HepG2 (cell line): ENCODE data around the gene AP1S3. TPM values are rescaled to one million over a fixed set of nuclear protein-coding genes. Genes with fewer than 3 reads are reported as not detected.

Experiments used
- ATAC-seq: fragments of 200-7000 bp; cut with Tn5 transposase; 3 replicates; pipeline ENCODE4 v1.9.1; 2020; ENCODE audit warnings: mild to moderate bottlenecking, moderate library complexity
- BruUV-seq: library from RNA; stranded (reverse); fragments of 400-500 nt; replicated peaks from 2 replicates; lab custom pipeline; 2021; lab: Mats Ljungman, UMichigan
- CTCF ChIA-PET: fragments of 300-600 bp; formaldehyde crosslinking; extraction: SDS; loops from one replicate; lab custom pipeline; 2021; ENCODE audit warnings: low total read pairs, inconsistent platforms, low intra/inter-chr PET ratio; lab: Yijun Ruan, JAX
- POLR2A ChIA-PET: fragments of 350-600 bp; sonication (Branson Sonifier 250); formaldehyde crosslinking; loops from one replicate; lab custom pipeline; 2020; ENCODE audit warnings: antibody characterized with exemption, inconsistent platforms; lab: Yijun Ruan, JAX
- DNase-seq: peaks from one replicate; pipeline ENCODE4 v3.0.0-alpha.2; 2015; ENCODE audit warnings: low spot score
- FAIRE-seq: peaks from 3 replicates; lab custom pipeline; 2011; peaks lifted over from hg19 to GRCh38; lab: Jason Lieb, UNC
- H2AFZ ChIP-seq: one replicate; pipeline ENCODE4 v1.6.1; 2011; ENCODE audit warnings: low read length, inconsistent platforms
- H3K27ac ChIP-seq: fragments of 300-600 bp; 3 replicates; pipeline ENCODE4 v1.8.0; 2011; ENCODE audit warnings: mixed run types, mild to moderate bottlenecking, mixed read lengths, low read length, inconsistent platforms; ENCODE audit not compliant: insufficient read depth; ENCODE audit errors: extremely low read length
- H3K27me3 ChIP-seq, 2 experiments: fragments of 200-600 bp in 1 of 2; 2 replicates in 1 of 2; 3 replicates in 1 of 2; pipeline versions ENCODE4 v1.6.0 to v1.8.0; 2011; ENCODE audit warnings: low read length in 2 of 2, mild to moderate bottlenecking in 2 of 2, moderate library complexity in 2 of 2, inconsistent platforms in 1 of 2; ENCODE audit not compliant: insufficient read depth in 2 of 2, control insufficient read depth in 1 of 2
- H3K36me3 ChIP-seq, 2 experiments: fragments of 200-600 bp in 1 of 2; replicated peaks in 1 of 2; 2 replicates in 1 of 2; 3 replicates in 1 of 2; pipeline versions ENCODE4 v1.5.1 to v1.8.0; 2011; ENCODE audit warnings: low read length in 2 of 2, inconsistent platforms in 1 of 2; ENCODE audit not compliant: insufficient read depth in 2 of 2, control insufficient read depth in 1 of 2
- H3K4me1 ChIP-seq: 2 replicates; pipeline ENCODE4 v1.5.1; 2012; ENCODE audit warnings: low read length, inconsistent platforms; ENCODE audit not compliant: insufficient read depth
- H3K4me2 ChIP-seq: 2 replicates; pipeline ENCODE4 v1.6.0; 2011; ENCODE audit warnings: low read depth, low read length, inconsistent platforms
- H3K4me3 ChIP-seq, 3 experiments: fragments of 200-600 bp in 1 of 3; sonication (generic), shearing (Covaris generic) in 1 of 3; replicated peaks in 1 of 3; 2 replicates each; pipeline ENCODE4 v1.5.1; 2011 to 2016; ENCODE audit warnings: low read length in 3 of 3, inconsistent platforms in 2 of 3, low read depth in 2 of 3, mild to moderate bottlenecking in 2 of 3, control low read depth in 1 of 3, mixed read lengths in 1 of 3; ENCODE audit not compliant: insufficient read depth in 1 of 3
- H3K79me2 ChIP-seq: one replicate; pipeline ENCODE4 v1.6.1; 2011; ENCODE audit warnings: low read length, inconsistent platforms; ENCODE audit not compliant: insufficient read depth
- H3K9ac ChIP-seq: 2 replicates; pipeline ENCODE4 v1.6.0; 2011; ENCODE audit warnings: mild to moderate bottlenecking, low read depth, low read length, inconsistent platforms; ENCODE audit not compliant: insufficient read depth
- H3K9me3 ChIP-seq: 2 replicates; pipeline ENCODE4 v1.5.1; 2012; ENCODE audit warnings: mild to moderate bottlenecking, low read length
- H4K20me1 ChIP-seq: 2 replicates; pipeline ENCODE4 v1.6.0; 2011; ENCODE audit warnings: inconsistent platforms, mild to moderate bottlenecking, low read length, moderate library complexity; ENCODE audit not compliant: insufficient read depth
- ARID5B ChIP-seq: IDR thresholded peaks from 2 replicates; pipeline ENCODE4 v1.4.0; 2020; ENCODE audit warnings: mild to moderate bottlenecking, missing genetic modification reagents
- CCDC6 ChIP-seq: sonication (generic); formaldehyde crosslinking; IDR thresholded peaks from 2 replicates; pipeline ENCODE4 v1.8.1; 2022; ENCODE audit warnings: mild to moderate bottlenecking, missing genetic modification reagents, moderate library complexity
- CREBL2 ChIP-seq: sonication (generic); formaldehyde crosslinking; IDR thresholded peaks from 2 replicates; pipeline ENCODE4 v1.8.1; 2023; ENCODE audit warnings: missing genetic modification reagents, mild to moderate bottlenecking, borderline replicate concordance
- FOSL2 ChIP-seq: sonication (generic); formaldehyde crosslinking; IDR thresholded peaks from 2 replicates; pipeline ENCODE4 v1.4.0; 2020; ENCODE audit warnings: missing genetic modification reagents
- POLR2G ChIP-seq: fragments of 200-400 bp; formaldehyde crosslinking; IDR thresholded peaks from 2 replicates; pipeline ENCODE4 v1.6.1; 2018; ENCODE audit warnings: mild to moderate bottlenecking, low read depth, low read length, moderate library complexity
- RAD51 ChIP-seq: fragments of 450-650 bp; IDR thresholded peaks from 2 replicates; pipeline ENCODE4 v1.6.1; 2016; ENCODE audit warnings: borderline replicate concordance
- RARA ChIP-seq: IDR thresholded peaks from 2 replicates; pipeline ENCODE4 v1.6.1; 2016; ENCODE audit warnings: missing genetic modification reagents, missing compliant biosample characterization
- ZBTB7B ChIP-seq: sonication (generic); formaldehyde crosslinking; IDR thresholded peaks from 2 replicates; pipeline ENCODE4 v1.4.0; 2020; ENCODE audit warnings: missing genetic modification reagents
- ZFP91 ChIP-seq: sonication (generic); formaldehyde crosslinking; IDR thresholded peaks from 2 replicates; pipeline ENCODE4 v1.9.0; 2022; ENCODE audit warnings: missing genetic modification reagents, mild to moderate bottlenecking, borderline replicate concordance
- ZGPAT ChIP-seq: IDR thresholded peaks from 2 replicates; pipeline ENCODE4 v1.6.1; 2016; ENCODE audit warnings: mild to moderate bottlenecking
- ZNF362 ChIP-seq: sonication (generic); formaldehyde crosslinking; IDR thresholded peaks from 2 replicates; pipeline ENCODE4 v1.4.0; 2020; ENCODE audit warnings: missing genetic modification reagents, mild to moderate bottlenecking, borderline replicate concordance
- ZNF564 ChIP-seq: sonication (generic); formaldehyde crosslinking; IDR thresholded peaks from 2 replicates; pipeline ENCODE4 v1.8.1; 2023; ENCODE audit warnings: mild to moderate bottlenecking, missing genetic modification reagents
- ZNF770 ChIP-seq: sonication (generic); formaldehyde crosslinking; IDR thresholded peaks from 2 replicates; pipeline ENCODE4 v1.5.0; 2020; ENCODE audit warnings: mild to moderate bottlenecking, missing genetic modification reagents
- WGBS: methylation state at CpG from one replicate; pipeline ENCODE4 v1.1.6; 2017; ENCODE audit warnings: low lambda C conversion rate; 5-methylcytosine and 5-hydroxymethylcytosine counted together
- in situ Hi-C: cut with HindIII; loops from 2 replicates; pipeline ENCODE4 v1.10.0; 2017; ENCODE audit warnings: low pct_unique_long_range_greater_than_20kb; ENCODE audit not compliant: extremely low pct_ligation_motif_present
- intact Hi-C: fragments of 100-400 bp; cut with micrococcal nuclease; formaldehyde crosslinking; loops from one replicate; pipeline ENCODE4 v1.10.0; 2022; ENCODE audit not compliant: unreplicated experiment
- polyA plus RNA-seq, 8 experiments: library from polyadenylated mRNA; depleted of rRNA in 3 of 8; stranded (reverse) in 7 of 8; unstranded in 1 of 8; fragments of >200 nt; fragmentation: Illumina TruSeq in 4 of 8; extraction: Trizol in 4 of 8; gene quantifications; 2 replicates each; pipeline versions ENCODE4 v1.2.1 to v1.2.3, GENCODE V29; 2011 to 2016; ENCODE audit warnings: low read depth in 4 of 8, missing spikeins in 1 of 8, mixed read lengths in 1 of 8; ENCODE audit not compliant: insufficient read depth in 1 of 8
- total RNA-seq, 5 experiments: library from RNA; depleted of rRNA; stranded (reverse); fragments of >200 nt; fragmentation: Illumina TruSeq; extraction: Trizol; gene quantifications; 2 replicates each; pipeline ENCODE4 v1.2.3, GENCODE V29; 2016; ENCODE audit warnings: low read depth in 1 of 5

The AP1S3 gene
- total and polyA plus RNA-seq, 2 of the 13 experiments (the other 11 are each of a cell fraction or from before 2014, with no cell fraction given), result 3.0 to 16.3 TPM

GRCh38 chr2:223789423-223789822, 48.0 kb downstream of the AP1S3 start:
- ChIA-PET POLR2A (interaction anchor here (1.1 kb wide), 1 partner anchor 29 kb away, joined by 3 read pairs; no protein-coding TSS in a partner anchor), CTCF (no interaction called here)
- Histone ChIP-seq H3K36me3 (no peaks in the 10 kb centered on the region), H3K9ac (no peak overlapping the region), H3K27ac (no peak overlapping the region), H3K9me3 (no peaks in the 10 kb centered on the region), H3K4me2 (no peak overlapping the region), H4K20me1 (no peaks in the 10 kb centered on the region), H3K27me3 (no peaks in the 10 kb centered on the region), H2AFZ (no peak overlapping the region), H3K4me3 (no peak overlapping the region), H3K79me2 (peaks cover 2% of the 10 kb centered on the region), H3K4me1 (peaks cover 13% of the 10 kb centered on the region)
- no TSS peak for BruUV-seq
- peak; percentile 58 for DNase-seq
- in situ Hi-C loops, result loop anchor here (25.0 kb wide), 1 partner anchor 827 kb away; no protein-coding TSS in a partner anchor
- intact Hi-C loops, result no loop called here
- peak; percentile 46; the same call in 2 of the 3 replicates for ATAC-seq
- WGBS, result 88% methylated on average over 6 of the region's 6 CpGs
- FAIRE-seq, result no peak
- peak; percentile 83 for TF ChIP-seq ZNF362 (CRISPR knock-in tag)
- no peak for TF ChIP-seq ZFP91 (CRISPR knock-in tag)
- no peak for TF ChIP-seq ZGPAT (CRISPR knock-in tag)
- TF ChIP-seq CREBL2 (CRISPR knock-in tag), result no peak
- TF ChIP-seq RAD51, result no peak
- peak; percentile 44; the same call in 1 of the 2 replicates for TF ChIP-seq RARA (CRISPR knock-in tag)
- no peak for TF ChIP-seq ZBTB7B (CRISPR knock-in tag)
- 0 out of 2 replicates have a peak, but pooled peaks have one; percentile 13 for TF ChIP-seq ARID5B (CRISPR knock-in tag)
- TF ChIP-seq ZNF564 (CRISPR knock-in tag), result no peak
- TF ChIP-seq FOSL2 (CRISPR knock-in tag), result peak; percentile 86
- TF ChIP-seq POLR2G, result no peak
- no peak for TF ChIP-seq CCDC6
- TF ChIP-seq ZNF770 (CRISPR knock-in tag), result peak; percentile 58; the same call in 1 of the 2 replicates
